Umbilical cord (tissue), 2 donors: ENCODE results near the gene AMOTL1. TPM values are rescaled to one million over a fixed set of nuclear protein-coding genes. Genes with fewer than 3 reads are reported as not detected.

Experiments used
- DNase-seq: peaks from one replicate; pipeline ENCODE4 v3.0.0-alpha.2; 2015; ENCODE audit warnings: low spot score
- total RNA-seq: library from RNA; depleted of rRNA; stranded (reverse); fragments of >200 nt; gene quantifications from one replicate; pipeline ENCODE4 v1.2.3, GENCODE V29; 2014; ENCODE audit warnings: low replicate concordance; ENCODE audit not compliant: insufficient read depth

The AMOTL1 gene
- total RNA-seq, 1 donor from 2014 or later: 53.0 TPM

GRCh38 chr11:94768602-94769541, 716 bp downstream of the AMOTL1 start:
- DNase-seq: peak; percentile 69

GRCh38 chr11:94769880-94770279, 1.7 kb downstream of the AMOTL1 start:
- DNase-seq: peak; percentile 39

GRCh38 chr11:94770563-94771120, 2.5 kb downstream of the AMOTL1 start:
- no peak for DNase-seq

- DNase-seq: no peak
Observed at GRCh38 chr11:94771390-94771789, 3.2 kb downstream of the AMOTL1 start.

GRCh38 chr11:94771951-94772350, 3.8 kb downstream of the AMOTL1 start:
- DNase-seq: no peak

GRCh38 chr11:94773842-94774241, 5.7 kb downstream of the AMOTL1 start:
- no peak for DNase-seq

GRCh38 chr11:94774345-94774744, 6.2 kb downstream of the AMOTL1 start:
- DNase-seq: no peak

- no peak for DNase-seq
Observed at GRCh38 chr11:94775567-94776327, 7.6 kb downstream of the AMOTL1 start.

- peak; percentile 33 for DNase-seq
Observed at GRCh38 chr11:94776351-94777321, 8.5 kb downstream of the AMOTL1 start.

GRCh38 chr11:94780432-94780831, 12.3 kb downstream of the AMOTL1 start:
- DNase-seq: no peak

GRCh38 chr11:94781837-94782236, 13.7 kb downstream of the AMOTL1 start:
- no peak for DNase-seq

- no peak for DNase-seq
Observed at GRCh38 chr11:94782446-94782845, 14.3 kb downstream of the AMOTL1 start.

- no peak for DNase-seq
Observed at GRCh38 chr11:94784884-94785283, 16.7 kb downstream of the AMOTL1 start.

- no peak for DNase-seq
Observed at GRCh38 chr11:94785509-94785908, 17.4 kb downstream of the AMOTL1 start.

- DNase-seq: peak; percentile 42
Observed at GRCh38 chr11:94786264-94787126, 18.3 kb downstream of the AMOTL1 start.

GRCh38 chr11:94787801-94788200, 19.6 kb downstream of the AMOTL1 start:
- DNase-seq: no peak

- DNase-seq: no peak
Observed at GRCh38 chr11:94788396-94788795, 20.2 kb downstream of the AMOTL1 start.

GRCh38 chr11:94790197-94790596, 22.0 kb downstream of the AMOTL1 start:
- DNase-seq: no peak

- DNase-seq: no peak
Observed at GRCh38 chr11:94790661-94791180, 22.6 kb downstream of the AMOTL1 start.
